Erythroblast (primary cell): ENCODE data around the gene CTNNA2.

ENCODE experiments used
- GATA1 ChIP-seq: IDR thresholded peaks from 2 replicates; pipeline ENCODE4 v1.6.1; 2011; ENCODE audit warnings: low read depth, mild to moderate bottlenecking, control low read depth, low read length, moderate library complexity
- POLR2A ChIP-seq: IDR thresholded peaks from 2 replicates; pipeline ENCODE4 v1.6.1; 2011; ENCODE audit warnings: mild to moderate bottlenecking, low read length

DNA sequence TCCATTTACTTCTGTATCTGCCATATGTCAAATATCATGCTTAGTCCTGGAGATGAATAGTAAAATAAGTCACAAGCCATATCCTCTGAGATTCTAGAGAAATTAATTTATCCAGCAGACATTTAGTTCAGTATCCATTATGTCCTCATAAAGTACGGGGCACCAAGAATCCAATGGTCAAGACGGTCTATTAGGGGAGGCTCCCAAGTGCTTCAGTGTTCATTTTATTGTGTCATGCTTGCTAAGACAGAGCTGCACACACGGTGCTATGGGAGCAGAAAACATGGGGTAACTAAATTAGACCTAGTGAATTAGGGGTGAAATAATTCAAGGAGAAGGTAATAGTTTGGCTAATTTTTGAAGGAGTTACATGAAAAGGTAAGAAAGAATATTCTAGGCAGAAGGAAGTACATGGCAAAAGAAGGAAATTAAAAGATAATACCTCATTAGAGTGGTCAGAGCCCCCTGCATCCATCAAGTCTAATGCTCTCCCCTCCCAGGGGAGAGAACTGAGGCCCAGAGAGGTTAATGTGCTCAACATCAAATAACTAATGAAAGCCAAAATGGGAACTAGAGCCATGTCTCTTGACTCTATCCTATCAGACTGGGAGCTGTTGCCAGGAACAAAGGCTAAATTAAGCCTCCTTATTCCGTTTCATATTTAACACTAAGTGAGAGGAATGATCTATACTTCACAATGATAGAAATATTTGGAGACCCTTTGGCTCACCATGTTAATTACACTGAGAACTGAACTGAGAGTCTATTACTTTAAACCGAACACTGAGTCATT lies 433.0 kb downstream of the CTNNA2 start:
- no peak for TF ChIP-seq POLR2A
- TF ChIP-seq GATA1: no peak
